ENCODE results near the gene FAM3A. TPM values are rescaled to one million over a fixed set of nuclear protein-coding genes. Genes with fewer than 3 reads are reported as not detected.
"Not testable (repeated sequence)": the region's sequence is repeated elsewhere in the genome, so short reads cannot be mapped to it uniquely, and the experiment has no call there.

FAM3A gene
- total RNA-seq, 1 donor from 2014 or later, result 53.1 TPM

- intact Hi-C loops (cut with DNase I), result no loop called here
- DNase-seq (ENCODE audit: low spot score), result peak; percentile 44
These were observed 8.2 kb downstream of the FAM3A start for GRCh38 chrX:154507673-154508383.

- intact Hi-C loops (cut with DNase I), result no loop called here
- peak; percentile 58 for DNase-seq (ENCODE audit: low spot score)
These were observed 9.3 kb downstream of the FAM3A start for GRCh38 chrX:154506483-154507332.

DNA sequence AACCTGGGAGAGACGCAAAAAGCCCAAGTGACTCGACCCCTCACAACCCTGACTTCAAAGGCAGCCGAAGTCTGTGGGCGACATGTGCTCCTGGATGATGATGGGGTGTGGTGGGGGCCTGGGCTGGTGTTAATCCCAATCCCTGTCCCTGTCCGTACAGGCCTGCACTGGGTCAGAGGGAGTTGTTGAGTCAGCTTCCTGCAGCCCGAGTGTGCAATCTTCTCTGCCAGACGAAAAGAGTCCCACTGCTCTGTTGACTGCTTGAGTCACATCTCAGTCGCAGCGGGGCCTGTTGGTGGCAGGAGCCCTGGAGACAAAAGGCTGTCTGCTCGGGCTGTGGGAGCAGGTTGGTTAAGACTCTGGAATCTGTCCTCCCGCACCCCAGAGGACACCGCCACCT lies 10.3 kb downstream of the FAM3A start:
- intact Hi-C loops (cut with DNase I), result no loop called here
- peak; percentile 72 for DNase-seq (ENCODE audit: low spot score)

- DNase-seq (ENCODE audit: low spot score), result no peak
- intact Hi-C loops (cut with DNase I), result no loop called here
These were observed 13.0 kb downstream of the FAM3A start for GRCh38 chrX:154502989-154503388.

DNA sequence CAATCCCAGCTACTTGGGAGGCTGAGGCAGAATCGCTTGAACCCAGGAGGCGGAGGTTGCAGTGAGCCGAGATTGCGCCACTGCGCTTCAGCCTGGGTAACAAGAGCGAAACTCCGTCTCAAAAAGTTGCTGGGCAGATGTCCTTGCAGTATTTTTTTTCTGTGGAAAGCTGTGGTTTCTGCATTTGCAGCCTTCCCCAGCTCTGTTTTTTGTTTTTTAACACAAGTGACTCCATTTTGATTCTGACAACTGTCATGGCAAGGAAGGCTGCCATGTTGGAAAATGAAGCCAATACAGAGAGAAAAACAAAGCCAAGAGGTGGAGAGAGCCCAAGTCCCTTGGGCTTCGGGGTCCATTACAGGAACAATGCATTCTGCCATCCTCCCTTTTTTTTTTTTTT lies 13.9 kb downstream of the FAM3A start:
- intact Hi-C loops (cut with DNase I), result no loop called here

GRCh38 chrX:154501423-154501822 lies 14.6 kb downstream of the FAM3A start:
- DNase-seq (ENCODE audit: low spot score); intact Hi-C loops (cut with DNase I): not testable (repeated sequence)

More for the DNA sequence above, 13.9 kb downstream of the FAM3A start:
- DNase-seq (ENCODE audit: low spot score), result no peak

- DNase-seq (ENCODE audit: low spot score), result not testable (repeated sequence)
These were observed 19.4 kb downstream of the FAM3A start for GRCh38 chrX:154496591-154497137.

DNA sequence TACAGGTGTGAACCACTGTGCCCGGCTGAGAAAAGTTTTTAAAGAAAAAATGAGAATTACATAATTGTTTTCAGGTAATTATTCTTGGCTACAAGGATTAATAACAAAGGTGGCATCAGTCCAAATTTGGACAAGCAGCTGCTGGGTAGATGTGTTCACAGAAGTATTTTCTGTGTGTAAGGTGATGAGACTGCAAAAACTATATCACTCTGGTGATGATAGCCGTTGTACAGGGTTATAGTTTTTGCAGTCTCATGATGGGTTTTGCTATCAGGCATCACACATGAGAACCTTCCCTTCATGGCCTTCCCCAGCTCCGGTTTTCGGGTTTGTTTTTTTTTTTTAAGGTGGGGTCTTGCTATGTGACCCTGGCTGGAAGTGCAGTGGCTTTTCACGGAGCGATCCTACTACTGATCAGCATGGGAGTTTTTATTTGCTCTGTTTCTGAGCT lies 20.5 kb downstream of the FAM3A start:
- intact Hi-C loops (cut with DNase I), result no loop called here
- no peak for DNase-seq (ENCODE audit: low spot score)

More at GRCh38 chrX:154496591-154497137, 19.4 kb downstream of the FAM3A start:
- intact Hi-C loops (cut with DNase I), result not testable (repeated sequence)

GRCh38 chrX:154494715-154495114 lies 21.3 kb downstream of the FAM3A start:
- DNase-seq (ENCODE audit: low spot score), result no peak
- intact Hi-C loops (cut with DNase I), result no loop called here

- peak; percentile 97 for DNase-seq (ENCODE audit: low spot score)
- intact Hi-C loops (cut with DNase I), result no loop called here
These were observed 25.5 kb downstream of the FAM3A start, which contains the start of gene SLC10A3 for GRCh38 chrX:154490414-154491083. Gene SLC10A3, minus strand, starts transcription at chrX:154490629. Its CDS starts 1,689 bp downstream, at chrX:154488940.

DNA sequence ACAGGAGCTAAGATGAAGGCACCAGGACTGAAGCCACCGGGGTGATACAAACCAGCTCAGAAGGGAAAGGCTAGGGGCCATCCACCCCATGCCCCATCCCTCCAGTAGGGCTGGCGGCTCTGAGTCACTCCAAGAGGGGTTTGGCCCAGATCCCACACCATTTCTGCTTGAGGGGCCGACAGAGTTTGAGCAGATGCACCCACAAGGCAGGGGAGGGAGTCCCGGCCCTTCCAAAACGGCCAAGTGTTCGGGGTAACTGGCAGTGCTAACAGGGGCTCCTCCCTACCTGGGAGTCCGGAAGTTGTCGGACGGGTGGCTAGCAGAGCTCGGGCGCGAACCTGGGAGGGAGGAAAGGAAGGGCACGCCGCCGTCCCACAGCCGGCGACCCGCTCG lies 26.0 kb downstream of the FAM3A start:
- intact Hi-C loops (cut with DNase I), result no loop called here

DNA sequence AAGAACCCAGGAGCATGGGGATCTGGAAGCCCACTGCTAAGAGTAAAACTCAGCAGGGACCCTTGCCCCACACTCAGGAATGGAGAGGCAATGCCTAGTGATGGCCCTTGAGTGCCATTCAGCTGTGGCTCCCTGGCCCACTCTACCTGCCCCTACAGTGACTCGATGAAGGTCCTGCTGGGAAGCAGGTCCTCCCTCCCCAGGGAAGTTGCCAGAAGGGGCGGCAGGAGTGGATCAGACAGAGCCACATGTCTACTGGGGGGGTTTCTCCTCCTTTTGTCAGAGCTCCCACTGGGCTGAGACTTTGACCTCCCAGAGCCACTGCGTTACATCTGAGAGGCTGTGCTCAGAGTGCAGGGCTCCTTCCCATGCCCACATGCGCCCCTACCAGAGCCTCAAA lies 26.9 kb downstream of the FAM3A start:
- DNase-seq (ENCODE audit: low spot score), result no peak
- intact Hi-C loops (cut with DNase I), result loop anchor here (5.0 kb wide), 1 partner anchor 52 kb away; the partner anchor contains the start of gene GDI1

More for the DNA sequence above, 26.0 kb downstream of the FAM3A start:
- DNase-seq (ENCODE audit: low spot score), result no peak

DNA sequence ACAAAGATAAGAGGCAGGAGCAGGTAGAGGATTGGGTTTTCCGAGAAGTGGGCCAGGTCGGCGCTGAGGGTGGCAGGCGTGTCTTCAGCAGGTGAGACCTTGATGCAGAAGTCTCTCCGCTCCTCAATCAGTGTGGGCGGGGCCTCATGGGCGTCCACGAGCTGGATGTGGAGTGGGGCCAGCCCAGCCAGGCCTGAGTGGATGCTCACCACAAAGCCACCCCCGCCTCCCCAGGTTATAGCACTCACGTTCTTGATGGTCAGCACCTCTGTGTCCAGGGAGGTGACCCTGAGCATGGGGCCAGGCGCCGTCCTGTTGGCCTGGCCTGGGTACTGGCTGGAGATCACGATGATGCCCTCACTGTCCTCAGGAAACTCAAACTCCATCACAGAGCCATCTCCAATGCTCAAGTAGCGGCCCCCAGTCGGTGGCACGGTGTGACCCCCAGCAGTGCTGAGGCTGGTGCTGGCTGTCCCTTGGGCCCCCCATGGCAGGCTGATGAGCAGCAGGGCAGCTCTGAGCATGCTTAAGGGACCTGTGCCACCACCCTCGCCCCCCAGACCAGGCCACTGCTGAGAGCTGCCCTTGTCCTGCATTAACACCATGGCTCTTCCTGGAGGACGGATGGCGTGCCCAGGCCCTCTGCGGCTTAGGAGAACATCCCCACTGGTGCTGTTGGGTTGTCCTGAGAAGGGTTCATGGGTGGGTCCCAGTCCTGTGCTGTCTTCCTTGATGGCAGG lies 27.5 kb downstream of the FAM3A start:
- intact Hi-C loops (cut with DNase I), result loop anchor here (5.0 kb wide), 1 partner anchor 51 kb away; the partner anchor contains the start of gene GDI1
- DNase-seq (ENCODE audit: low spot score), result no peak

DNA sequence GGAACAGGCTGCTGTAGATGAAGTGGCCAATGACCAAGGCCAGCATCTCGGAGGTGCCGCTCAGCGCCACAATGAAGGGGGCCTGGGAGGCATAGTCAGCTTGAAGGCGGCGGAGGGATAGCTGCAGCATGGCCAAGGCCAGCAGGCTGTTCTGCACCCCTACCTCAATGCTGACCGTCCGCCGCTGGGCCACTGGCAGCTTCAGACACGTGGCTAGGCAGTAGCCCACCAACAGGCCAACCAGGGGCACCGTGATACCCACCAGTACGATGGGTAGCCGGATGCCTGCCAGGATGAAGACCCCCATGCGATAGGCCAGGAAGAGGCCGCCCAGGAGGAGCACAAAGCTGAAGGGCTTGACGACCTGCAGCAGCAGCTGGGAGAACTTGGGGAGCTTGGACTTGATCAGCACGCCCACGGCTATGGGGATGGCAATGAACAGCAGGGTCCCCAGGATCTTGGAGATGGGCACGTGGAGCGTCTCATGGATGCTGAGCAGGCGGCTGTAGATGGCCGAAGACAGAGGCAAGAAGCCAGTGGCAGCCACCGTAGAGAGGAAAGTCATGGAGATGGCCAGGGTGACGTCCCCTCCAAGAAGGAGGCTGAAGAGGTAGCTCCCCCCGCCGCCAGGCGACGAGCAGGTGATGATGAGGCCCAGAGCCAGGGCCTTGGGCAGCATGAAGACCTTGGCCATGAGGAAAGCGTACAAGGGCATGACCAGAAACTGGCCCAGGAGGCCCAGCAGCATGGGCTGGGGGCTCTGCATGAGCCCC lies 28.3 kb downstream of the FAM3A start:
- intact Hi-C loops (cut with DNase I), result loop anchor here (5.0 kb wide), 1 partner anchor 50 kb away; the partner anchor contains the start of gene GDI1

DNA sequence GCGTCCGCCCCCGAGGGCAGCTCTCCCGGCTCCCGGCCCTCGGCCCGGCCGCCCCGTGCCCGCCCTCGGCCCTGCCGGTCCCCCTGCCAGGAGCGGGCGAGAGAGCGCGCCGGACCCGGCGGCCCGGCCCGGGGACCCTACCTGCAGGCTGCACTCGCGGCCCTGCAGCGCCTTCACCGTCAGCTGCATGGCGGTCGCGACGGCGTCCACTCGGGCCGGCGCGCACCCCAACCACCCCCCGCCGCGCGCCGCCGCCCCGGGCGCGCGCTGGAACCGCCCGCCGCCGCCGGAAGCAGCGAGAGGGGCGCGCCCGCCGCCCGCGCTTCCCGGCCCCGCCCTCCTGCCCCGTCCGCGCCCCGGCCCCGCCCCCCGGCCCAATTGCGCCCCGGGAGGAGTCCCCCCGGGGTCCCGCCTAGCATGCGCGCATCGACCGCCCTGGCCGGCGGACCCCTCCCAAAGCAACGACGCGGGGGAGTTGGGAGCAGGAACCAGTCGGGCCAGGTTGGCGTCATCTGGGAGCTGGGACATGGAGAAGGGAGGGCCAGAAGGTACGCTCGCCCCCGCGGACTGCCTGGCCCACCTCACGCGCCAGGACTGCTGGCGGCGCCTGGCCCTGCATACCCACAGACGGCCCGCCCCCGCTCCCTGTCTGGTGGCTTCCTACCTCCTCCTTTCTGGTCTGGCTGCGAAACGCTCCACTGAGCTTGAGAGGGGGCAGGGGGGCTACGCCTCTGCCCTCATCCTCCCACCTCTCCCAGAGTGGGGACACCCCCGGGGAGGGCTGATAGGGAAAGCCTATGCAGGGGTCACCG lies 29.4 kb downstream of the FAM3A start, which contains the start of gene UBL4A:
TSS of gene UBL4A (minus strand) at position 220 of the 812 bp plus-strand sequence. CDS start at position 189, 31 bp downstream.
- peak; percentile 81 for DNase-seq (ENCODE audit: low spot score)
- intact Hi-C loops (cut with DNase I), result loop anchor here (5.0 kb wide), 1 partner anchor 49 kb away; the partner anchor contains the start of gene GDI1

More for the DNA sequence above, 28.3 kb downstream of the FAM3A start:
- DNase-seq (ENCODE audit: low spot score), result no peak

- DNase-seq (ENCODE audit: low spot score), result no peak
- intact Hi-C loops (cut with DNase I), result loop anchor here (5.0 kb wide), 1 partner anchor 49 kb away; the partner anchor contains the start of gene GDI1
These were observed 30.0 kb downstream of the FAM3A start for GRCh38 chrX:154486052-154486395.
